Kidney (tissue), 14 donors: ENCODE data around the gene BORCS5. TPM values are rescaled to one million over a fixed set of nuclear protein-coding genes. Genes with fewer than 3 reads are reported as not detected.

Source experiments
- DNase-seq, 5 donors: peaks; one replicate each; pipeline ENCODE4 v3.0.0-alpha.2; 2013 to 2020
- FAIRE-seq: peaks from 2 replicates; lab custom pipeline; 2012; peaks lifted over from hg19 to GRCh38; lab: Jason Lieb, UNC
- H3K27ac ChIP-seq, 2 donors: one replicate each; pipeline ENCODE4 v1.7.0; 2013; ENCODE audit warnings: low read depth in 2 of 2, low read length in 2 of 2, inconsistent platforms in 1 of 2
- H3K27me3 ChIP-seq: one replicate; pipeline ENCODE4 v1.7.1; 2013; ENCODE audit warnings: low read length, inconsistent platforms; ENCODE audit not compliant: control insufficient read depth, insufficient read depth
- H3K36me3 ChIP-seq, 3 donors: one replicate each; pipeline versions ENCODE4 v1.7.0 to v1.7.1; 2013; ENCODE audit warnings: low read length in 3 of 3, control low read depth in 1 of 3, inconsistent platforms in 1 of 3; ENCODE audit not compliant: insufficient read depth in 3 of 3, control insufficient read depth in 2 of 3
- H3K4me1 ChIP-seq, 3 donors: one replicate each; pipeline versions ENCODE4 v1.7.0 to v1.7.1; 2013; ENCODE audit warnings: low read length in 3 of 3, inconsistent platforms in 1 of 3, low read depth in 1 of 3; ENCODE audit not compliant: control insufficient read depth in 2 of 3, insufficient read depth in 2 of 3
- H3K4me3 ChIP-seq, 3 donors: one replicate each; pipeline versions ENCODE4 v1.7.0 to v1.8.1; 2013; ENCODE audit warnings: low read length in 3 of 3, control low read depth in 1 of 3, inconsistent platforms in 1 of 3
- H3K9ac ChIP-seq, 3 donors: one replicate each; pipeline versions ENCODE4 v1.7.0 to v1.7.1; 2013; ENCODE audit warnings: low read length in 3 of 3, control low read depth in 1 of 3, inconsistent platforms in 1 of 3
- H3K9me3 ChIP-seq, 3 donors: one replicate each; pipeline versions ENCODE4 v1.7.0 to v1.7.1; 2013; ENCODE audit warnings: low read length in 3 of 3, control low read depth in 1 of 3, inconsistent platforms in 1 of 3; ENCODE audit not compliant: control insufficient read depth in 2 of 3, insufficient read depth in 1 of 3
- intact Hi-C: fragments of 100-400 bp; cut with DNase I; formaldehyde crosslinking; loops from one replicate; pipeline ENCODE4 v1.11.1; 2022
- polyA plus RNA-seq: library from polyadenylated mRNA; stranded (reverse); fragments of 350-450 nt; fragmentation: Illumina TruSeq; extraction: RNeasy Lipid Tissue Mini Kit (QIAGEN cat#74804); gene quantifications from one replicate; pipeline ENCODE4 v1.2.3, GENCODE V29; 2014; ENCODE audit warnings: low read depth, low replicate concordance; ENCODE audit not compliant: insufficient read depth
- total RNA-seq: library from RNA; stranded (reverse); fragmentation: NEBNext Ultra II Directional; extraction: Animal tissue kit (Norgen Biotek cat#: 25700); gene quantifications from one replicate; pipeline ENCODE4 v1.2.1, GENCODE V29; 2021
- TF ChIP-seq, protein P1 (sequence below): IDR thresholded peaks from 3 replicates; pipeline ENCODE4 v1.5.1; 2012; ENCODE audit warnings: mild to moderate bottlenecking, moderate library complexity, borderline replicate concordance; ENCODE audit not compliant: insufficient read depth; ENCODE audit errors: extremely low read depth
- donor health status: control.
- donor health status: control.
- donor health status: control.
- donor health status: control.
- donor health status: control.
- donor health status: DM: yes; HTN: yes; CAD: no.
- donor health status: Normal renal cell carcinoma (clear cell type).

Gene BORCS5
- total and polyA plus RNA-seq, 2 donors from 2014 or later = 11.2 to 14.0 TPM

DNA sequence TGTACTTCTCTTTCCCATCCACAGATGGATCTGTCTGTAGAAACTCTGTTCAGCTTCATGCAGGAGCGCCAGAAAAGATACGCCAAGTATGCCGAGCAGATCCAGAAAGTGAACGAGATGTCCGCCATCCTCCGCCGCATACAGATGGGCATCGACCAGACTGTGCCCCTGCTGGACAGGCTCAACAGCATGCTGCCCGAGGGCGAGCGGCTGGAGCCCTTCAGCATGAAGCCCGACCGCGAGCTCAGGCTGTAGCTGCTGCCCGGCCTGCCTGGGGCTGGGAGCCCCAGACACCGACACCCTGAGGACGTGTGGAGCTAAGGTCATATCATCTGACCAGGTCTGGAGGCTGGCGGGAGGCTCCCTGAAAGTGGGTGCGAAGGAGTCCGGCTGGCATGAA lies 108.6 kb downstream of the BORCS5 start:
- Histone ChIP-seq H3K4me3 (no peak overlapping the region), H3K27ac (no peak overlapping the region), H3K9ac (no peak overlapping the region), H3K27me3 (no peaks in the 10 kb centered on the region), H3K4me1 (no peaks in the 10 kb centered on the region), H3K36me3 (peaks cover 0 to 2% (median 0%) of the 10 kb centered on the region in 3 donors), H3K9me3 (no peaks in the 10 kb centered on the region)
- FAIRE-seq (no peak), DNase-seq (no peak)
- TF ChIP-seq, protein P1, sequence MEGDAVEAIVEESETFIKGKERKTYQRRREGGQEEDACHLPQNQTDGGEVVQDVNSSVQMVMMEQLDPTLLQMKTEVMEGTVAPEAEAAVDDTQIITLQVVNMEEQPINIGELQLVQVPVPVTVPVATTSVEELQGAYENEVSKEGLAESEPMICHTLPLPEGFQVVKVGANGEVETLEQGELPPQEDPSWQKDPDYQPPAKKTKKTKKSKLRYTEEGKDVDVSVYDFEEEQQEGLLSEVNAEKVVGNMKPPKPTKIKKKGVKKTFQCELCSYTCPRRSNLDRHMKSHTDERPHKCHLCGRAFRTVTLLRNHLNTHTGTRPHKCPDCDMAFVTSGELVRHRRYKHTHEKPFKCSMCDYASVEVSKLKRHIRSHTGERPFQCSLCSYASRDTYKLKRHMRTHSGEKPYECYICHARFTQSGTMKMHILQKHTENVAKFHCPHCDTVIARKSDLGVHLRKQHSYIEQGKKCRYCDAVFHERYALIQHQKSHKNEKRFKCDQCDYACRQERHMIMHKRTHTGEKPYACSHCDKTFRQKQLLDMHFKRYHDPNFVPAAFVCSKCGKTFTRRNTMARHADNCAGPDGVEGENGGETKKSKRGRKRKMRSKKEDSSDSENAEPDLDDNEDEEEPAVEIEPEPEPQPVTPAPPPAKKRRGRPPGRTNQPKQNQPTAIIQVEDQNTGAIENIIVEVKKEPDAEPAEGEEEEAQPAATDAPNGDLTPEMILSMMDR = no peak
- intact Hi-C loops = no loop called here

DNA sequence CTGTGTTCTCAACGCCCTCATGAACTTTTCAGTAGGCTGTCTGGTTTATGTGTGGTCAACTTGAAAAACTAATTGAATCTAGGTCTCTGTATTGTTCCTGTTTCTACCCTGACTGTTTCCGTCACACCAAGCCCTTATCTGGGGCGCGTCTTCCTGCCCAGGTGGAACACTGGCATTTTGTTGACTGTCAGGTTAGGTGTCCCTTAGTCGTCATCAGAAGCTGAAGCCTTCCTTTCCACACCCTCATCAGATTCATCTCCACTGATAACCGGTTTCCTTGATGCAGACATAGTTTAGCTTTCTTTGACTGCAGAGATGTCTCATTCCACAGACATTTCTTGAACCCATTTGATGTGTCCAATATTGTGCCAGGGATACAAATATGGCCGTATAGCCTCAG lies 109.3 kb downstream of the BORCS5 start:
- no peak for DNase-seq
- Histone ChIP-seq H3K27ac (no peak overlapping the region), H3K9ac (no peak overlapping the region), H3K4me1 (no peaks in the 10 kb centered on the region), H3K9me3 (no peaks in the 10 kb centered on the region), H3K36me3 (peaks cover 0 to 2% (median 0%) of the 10 kb centered on the region in 3 donors), H3K4me3 (no peak overlapping the region), H3K27me3 (no peaks in the 10 kb centered on the region)
- FAIRE-seq = no peak
- TF ChIP-seq, protein P1 = no peak
- intact Hi-C loops = no loop called here

DNA sequence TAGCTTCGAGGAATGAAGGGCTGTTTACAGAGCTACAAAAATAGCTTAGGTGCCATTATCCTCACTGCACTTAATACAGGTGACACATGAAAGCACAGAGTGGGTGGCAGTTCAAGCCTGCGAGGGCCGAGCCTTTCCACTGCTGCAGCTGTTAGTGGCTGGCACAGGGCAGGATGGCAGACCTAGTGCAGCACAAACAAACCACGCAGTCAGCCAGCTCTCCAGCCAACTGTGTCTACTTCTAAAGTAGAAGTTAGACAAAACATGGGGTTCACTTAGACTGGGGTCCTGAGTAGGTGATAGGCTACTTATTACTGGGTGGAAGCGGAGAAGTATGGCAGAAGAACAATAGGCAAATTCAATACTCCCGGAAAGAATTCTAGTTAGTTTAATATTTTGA lies 110.4 kb downstream of the BORCS5 start:
- Histone ChIP-seq H3K27ac (no peak overlapping the region), H3K9ac (no peak overlapping the region), H3K4me1 (no peaks in the 10 kb centered on the region), H3K36me3 (peaks cover 0 to 2% (median 0%) of the 10 kb centered on the region in 3 donors), H3K9me3 (no peaks in the 10 kb centered on the region), H3K4me3 (no peak overlapping the region), H3K27me3 (no peaks in the 10 kb centered on the region)
- intact Hi-C loops = no loop called here
- TF ChIP-seq, protein P1 = no peak
- FAIRE-seq (no peak), DNase-seq (no peak)

DNA sequence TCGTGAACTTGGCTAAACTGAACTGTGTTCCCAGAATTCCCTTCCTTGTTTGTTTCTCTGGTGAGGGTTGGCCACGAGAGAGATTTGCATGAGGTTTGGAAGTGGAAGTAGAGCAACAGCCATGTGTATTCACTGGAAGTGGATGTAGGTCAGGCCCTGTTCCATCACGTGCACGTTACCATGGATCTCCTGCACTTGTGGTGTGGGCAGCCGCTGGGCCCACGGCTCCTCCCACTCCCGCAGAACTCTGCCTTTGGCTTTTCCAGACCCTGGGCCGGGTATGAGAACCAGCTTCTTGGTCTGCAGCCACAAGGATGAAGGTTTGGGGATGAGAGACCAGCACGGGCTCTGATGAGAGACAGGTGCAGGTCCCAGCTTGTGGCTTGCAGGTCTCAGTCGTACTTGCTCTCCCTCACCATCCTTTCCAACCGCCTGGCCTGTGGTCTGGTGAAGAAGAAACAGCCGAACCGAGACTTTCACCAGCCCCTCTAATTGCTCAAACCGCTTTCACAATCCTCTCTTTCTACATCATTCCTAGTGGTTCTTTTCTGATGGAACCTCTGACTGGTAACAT lies 110.9 kb downstream of the BORCS5 start:
- Histone ChIP-seq H3K9ac (no peak overlapping the region), H3K4me1 (no peaks in the 10 kb centered on the region), H3K27ac (no peak overlapping the region), H3K9me3 (no peaks in the 10 kb centered on the region), H3K36me3 (peaks cover 0 to 2% (median 0%) of the 10 kb centered on the region in 3 donors), H3K27me3 (no peaks in the 10 kb centered on the region), H3K4me3 (no peak overlapping the region)
- TF ChIP-seq, protein P1 = no peak
- no peak for FAIRE-seq
- DNase-seq = no peak
- intact Hi-C loops = no loop called here
